ENCODE results near the gene MKRN2.
"Not testable (repeated sequence)": the region's sequence is repeated elsewhere in the genome, so short reads cannot be mapped to it uniquely, and the experiment has no call there.

Gene MKRN2

GRCh38 chr3:12624056-12624455 is 67.2 kb downstream of the MKRN2 start:
- Histone ChIP-seq H4K12ac (ENCODE audit: low read depth, low read length) (no peak overlapping the region), H4K91ac (ENCODE audit: low read depth, low read length) (no peak overlapping the region), H3K9ac (ENCODE audit: low read length) (no peak overlapping the region), H3K79me2 (ENCODE audit: control insufficient read depth, insufficient read depth, low read length, poor library complexity) (peaks cover 7% of the 10 kb centered on the region), H3K18ac (ENCODE audit: low read length) (no peak overlapping the region), H4K8ac (ENCODE audit: low read depth, low read length) (no peak overlapping the region), H3K4me1 (ENCODE audit: control insufficient read depth in 1 of 2, insufficient read depth in 2 of 2, low read length in 2 of 2) (peaks cover 0 to 2% of the 10 kb centered on the region in 2 experiments), H3K79me1 (ENCODE audit: low read length) (no peaks in the 10 kb centered on the region), H2BK120ac (ENCODE audit: insufficient read depth, low read length, poor library complexity) (no peak overlapping the region), H3K4me3 (ENCODE audit: low read depth, low read length) (no peak overlapping the region), H3K36me3 (ENCODE audit: control insufficient read depth in 1 of 2, insufficient read depth in 2 of 2, low read length in 2 of 2) (no peaks in the 10 kb centered on the region), H3K23ac (ENCODE audit: low read length) (no peak overlapping the region), H2AK5ac (ENCODE audit: low read length) (no peak overlapping the region), H3K4me2 (ENCODE audit: low read length) (no peak overlapping the region), H3K14ac (ENCODE audit: low read length) (no peak overlapping the region), H3K4ac (ENCODE audit: low read depth, low read length) (peak overlapping the region; percentile 6), H2AFZ (ENCODE audit: insufficient read depth, low read length, poor library complexity) (no peak overlapping the region), H3K27ac (ENCODE audit: low read depth, low read length) (no peak overlapping the region), H3K9me3 (ENCODE audit: insufficient read depth, low read depth, low read length) (no peaks in the 10 kb centered on the region), H2BK5ac (ENCODE audit: low read depth, low read length, poor library complexity) (no peak overlapping the region), H3K27me3 (ENCODE audit: insufficient read depth, low read length) (no peaks in the 10 kb centered on the region), H2BK12ac (ENCODE audit: low read length) (no peak overlapping the region)
- no CpG with 5 or more reads among the region's 5 CpGs for WGBS (ENCODE audit: extremely low coverage, insufficient coverage, insufficient read length)
- DNase-seq, result peak; percentile 61 to 86

- H3K14ac ChIP-seq (ENCODE audit: low read length); H3K9ac ChIP-seq (ENCODE audit: low read length); H3K27me3 ChIP-seq (ENCODE audit: insufficient read depth, low read length); H3K23ac ChIP-seq (ENCODE audit: low read length); H3K18ac ChIP-seq (ENCODE audit: low read length); H4K91ac ChIP-seq (ENCODE audit: low read depth, low read length); DNase-seq; H3K27ac ChIP-seq (ENCODE audit: low read depth, low read length); H3K4me3 ChIP-seq (ENCODE audit: low read depth, low read length); H3K4me1 ChIP-seq (ENCODE audit: control insufficient read depth in 1 of 2, insufficient read depth in 2 of 2, low read length in 2 of 2); H3K4me2 ChIP-seq (ENCODE audit: low read length); H2BK120ac ChIP-seq (ENCODE audit: insufficient read depth, low read length, poor library complexity); H3K79me1 ChIP-seq (ENCODE audit: low read length); H3K4ac ChIP-seq (ENCODE audit: low read depth, low read length); H4K8ac ChIP-seq (ENCODE audit: low read depth, low read length); H3K36me3 ChIP-seq (ENCODE audit: control insufficient read depth in 1 of 2, insufficient read depth in 2 of 2, low read length in 2 of 2); H2BK5ac ChIP-seq (ENCODE audit: low read depth, low read length, poor library complexity); H3K79me2 ChIP-seq (ENCODE audit: control insufficient read depth, insufficient read depth, low read length, poor library complexity); H3K9me3 ChIP-seq (ENCODE audit: insufficient read depth, low read depth, low read length); H4K12ac ChIP-seq (ENCODE audit: low read depth, low read length); H2AFZ ChIP-seq (ENCODE audit: insufficient read depth, low read length, poor library complexity); H2AK5ac ChIP-seq (ENCODE audit: low read length): not testable (repeated sequence)
- H2BK12ac ChIP-seq (ENCODE audit: low read length), result peak overlapping the region; percentile 40
- WGBS (ENCODE audit: extremely low coverage, insufficient coverage, insufficient read length), result no CpG with 5 or more reads among the region's 3 CpGs
Observed at GRCh38 chr3:12624964-12625363, 68.1 kb downstream of the MKRN2 start.

GRCh38 chr3:12627370-12627769 is 70.5 kb downstream of the MKRN2 start:
- H4K12ac ChIP-seq (ENCODE audit: low read depth, low read length), result no peak overlapping the region
- H3K79me1 ChIP-seq (ENCODE audit: low read length), result no peaks in the 10 kb centered on the region
- H3K27ac ChIP-seq (ENCODE audit: low read depth, low read length), result no peak overlapping the region
- no peak overlapping the region for H2BK120ac ChIP-seq (ENCODE audit: insufficient read depth, low read length, poor library complexity)
- no peak overlapping the region for H3K4me2 ChIP-seq (ENCODE audit: low read length)
- no peak overlapping the region for H2AK5ac ChIP-seq (ENCODE audit: low read length)
- H3K9ac ChIP-seq (ENCODE audit: low read length), result no peak overlapping the region
- WGBS (ENCODE audit: extremely low coverage, insufficient coverage, insufficient read length), result no CpG with 5 or more reads among the region's 4 CpGs
- no peaks in the 10 kb centered on the region for H3K9me3 ChIP-seq (ENCODE audit: insufficient read depth, low read depth, low read length)
- H4K91ac ChIP-seq (ENCODE audit: low read depth, low read length), result no peak overlapping the region
- no peak overlapping the region for H2BK5ac ChIP-seq (ENCODE audit: low read depth, low read length, poor library complexity)
- H3K23ac ChIP-seq (ENCODE audit: low read length), result no peak overlapping the region
- H3K27me3 ChIP-seq (ENCODE audit: insufficient read depth, low read length), result no peaks in the 10 kb centered on the region
- H3K4me1 ChIP-seq (ENCODE audit: control insufficient read depth in 1 of 2, insufficient read depth in 2 of 2, low read length in 2 of 2), result peaks cover 4 to 6% of the 10 kb centered on the region in 2 experiments
- H3K36me3 ChIP-seq (ENCODE audit: control insufficient read depth in 1 of 2, insufficient read depth in 2 of 2, low read length in 2 of 2), result no peaks in the 10 kb centered on the region
- no peak overlapping the region for H3K14ac ChIP-seq (ENCODE audit: low read length)
- H2BK12ac ChIP-seq (ENCODE audit: low read length), result no peak overlapping the region
- H4K8ac ChIP-seq (ENCODE audit: low read depth, low read length), result no peak overlapping the region
- no peak overlapping the region for H2AFZ ChIP-seq (ENCODE audit: insufficient read depth, low read length, poor library complexity)
- peaks cover 10% of the 10 kb centered on the region for H3K79me2 ChIP-seq (ENCODE audit: control insufficient read depth, insufficient read depth, low read length, poor library complexity)
- DNase-seq, result no peak
- H3K4me3 ChIP-seq (ENCODE audit: low read depth, low read length), result no peak overlapping the region
- H3K4ac ChIP-seq (ENCODE audit: low read depth, low read length), result no peak overlapping the region
- no peak overlapping the region for H3K18ac ChIP-seq (ENCODE audit: low read length)

- no peak overlapping the region for H3K27ac ChIP-seq (ENCODE audit: low read depth, low read length)
- H3K14ac ChIP-seq (ENCODE audit: low read length), result no peak overlapping the region
- H2BK12ac ChIP-seq (ENCODE audit: low read length), result no peak overlapping the region
- H2BK5ac ChIP-seq (ENCODE audit: low read depth, low read length, poor library complexity), result no peak overlapping the region
- no peak overlapping the region for H4K8ac ChIP-seq (ENCODE audit: low read depth, low read length)
- peaks cover 4 to 6% of the 10 kb centered on the region in 2 experiments for H3K4me1 ChIP-seq (ENCODE audit: control insufficient read depth in 1 of 2, insufficient read depth in 2 of 2, low read length in 2 of 2)
- H3K9me3 ChIP-seq (ENCODE audit: insufficient read depth, low read depth, low read length), result no peaks in the 10 kb centered on the region
- H3K9ac ChIP-seq (ENCODE audit: low read length), result no peak overlapping the region
- no CpG with 5 or more reads among the region's 1 CpG for WGBS (ENCODE audit: extremely low coverage, insufficient coverage, insufficient read length)
- H3K4me2 ChIP-seq (ENCODE audit: low read length), result no peak overlapping the region
- no peak overlapping the region for H4K91ac ChIP-seq (ENCODE audit: low read depth, low read length)
- H2AFZ ChIP-seq (ENCODE audit: insufficient read depth, low read length, poor library complexity), result no peak overlapping the region
- peak overlapping the region; percentile 27 for H3K4ac ChIP-seq (ENCODE audit: low read depth, low read length)
- no peaks in the 10 kb centered on the region for H3K79me1 ChIP-seq (ENCODE audit: low read length)
- peak; percentile 6 to 31 for DNase-seq
- H2BK120ac ChIP-seq (ENCODE audit: insufficient read depth, low read length, poor library complexity), result no peak overlapping the region
- H3K79me2 ChIP-seq (ENCODE audit: control insufficient read depth, insufficient read depth, low read length, poor library complexity), result peaks cover 10% of the 10 kb centered on the region
- no peak overlapping the region for H4K12ac ChIP-seq (ENCODE audit: low read depth, low read length)
- no peaks in the 10 kb centered on the region for H3K27me3 ChIP-seq (ENCODE audit: insufficient read depth, low read length)
- H3K18ac ChIP-seq (ENCODE audit: low read length), result no peak overlapping the region
- H3K36me3 ChIP-seq (ENCODE audit: control insufficient read depth in 1 of 2, insufficient read depth in 2 of 2, low read length in 2 of 2), result no peaks in the 10 kb centered on the region
- no peak overlapping the region for H3K4me3 ChIP-seq (ENCODE audit: low read depth, low read length)
- H2AK5ac ChIP-seq (ENCODE audit: low read length), result no peak overlapping the region
- H3K23ac ChIP-seq (ENCODE audit: low read length), result no peak overlapping the region
Observed at GRCh38 chr3:12628813-12629212, 71.9 kb downstream of the MKRN2 start.

All from trophoblast cell (in vitro differentiated cells and primary cell).